GM23338 (cell line): ENCODE data around the gene NIPAL4. TPM values are rescaled to one million over a fixed set of nuclear protein-coding genes. Genes with fewer than 3 reads are reported as not detected.

Source experiments
- ATAC-seq: fragments of 200-7000 bp; cut with Tn5 transposase; 3 replicates; pipeline ENCODE4 v1.9.1; 2020
- DNase-seq: peaks from one replicate; pipeline ENCODE4 v3.0.0-alpha.2; 2015; ENCODE audit warnings: low spot score
- H2AFZ ChIP-seq: fragments of 200-600 bp; sonication (generic); 2 replicates; pipeline ENCODE4 v1.8.0; 2016; ENCODE audit warnings: antibody characterized with exemption, mild to moderate bottlenecking, moderate library complexity
- H3F3A ChIP-seq: fragments of 200-600 bp; sonication (generic); replicated peaks from 2 replicates; pipeline ENCODE4 v1.8.0; 2017; ENCODE audit warnings: antibody characterized with exemption, mixed run types, low read depth
- H3K27ac ChIP-seq: fragments of 200-600 bp; sonication (generic); 2 replicates; pipeline ENCODE4 v1.6.1; 2016; ENCODE audit warnings: low read depth
- H3K27me3 ChIP-seq: fragments of 200-600 bp; sonication (generic); 2 replicates; pipeline ENCODE4 v1.8.0; 2016; ENCODE audit warnings: mild to moderate bottlenecking, mixed run types, moderate library complexity; ENCODE audit not compliant: insufficient read depth
- H3K36me3 ChIP-seq: fragments of 200-600 bp; sonication (generic); 2 replicates; pipeline ENCODE4 v1.8.0; 2016; ENCODE audit warnings: mild to moderate bottlenecking; ENCODE audit not compliant: insufficient read depth
- H3K4me1 ChIP-seq: fragments of 200-600 bp; sonication (generic); 2 replicates; pipeline ENCODE4 v1.8.0; 2016; ENCODE audit warnings: mild to moderate bottlenecking, moderate library complexity; ENCODE audit not compliant: insufficient read depth
- H3K4me2 ChIP-seq: fragments of 200-600 bp; sonication (generic); 2 replicates; pipeline ENCODE4 v1.7.1; 2017; ENCODE audit warnings: mixed run types
- H3K4me3 ChIP-seq: fragments of 200-600 bp; sonication (generic); 2 replicates; pipeline ENCODE4 v1.6.1; 2016; ENCODE audit warnings: mixed run types
- H3K79me2 ChIP-seq: fragments of 200-600 bp; sonication (generic); replicated peaks from 2 replicates; pipeline ENCODE4 v1.8.0; 2017; ENCODE audit warnings: mild to moderate bottlenecking; ENCODE audit not compliant: insufficient read depth
- H3K9me2 ChIP-seq: fragments of 200-600 bp; sonication (generic); 2 replicates; pipeline ENCODE4 v1.8.0; 2017; ENCODE audit not compliant: insufficient read depth
- H4K20me1 ChIP-seq: fragments of 200-600 bp; sonication (generic); replicated peaks from 2 replicates; pipeline ENCODE4 v1.8.0; 2017; ENCODE audit warnings: mild to moderate bottlenecking; ENCODE audit not compliant: insufficient read depth
- H3K27ac Mint-ChIP-seq: 2 replicates; pipeline ENCODE4 v1.8.0; 2020; ENCODE audit warnings: inconsistent platforms, mild to moderate bottlenecking, moderate library complexity, mixed read lengths
- H3K27me3 Mint-ChIP-seq: 3 replicates; pipeline ENCODE4 v1.8.0; 2022; ENCODE audit warnings: low read depth, mild to moderate bottlenecking, moderate library complexity, mixed read lengths, inconsistent platforms; ENCODE audit not compliant: insufficient read depth, poor library complexity
- H3K36me3 Mint-ChIP-seq: 3 replicates; pipeline ENCODE4 v1.8.0; 2021; ENCODE audit warnings: low read depth, mild to moderate bottlenecking, inconsistent platforms, moderate library complexity, mixed read lengths
- H3K4me1 Mint-ChIP-seq: 3 replicates; pipeline ENCODE4 v1.8.0; 2020; ENCODE audit warnings: mild to moderate bottlenecking, inconsistent platforms, mixed read lengths
- H3K4me3 Mint-ChIP-seq: 3 replicates; pipeline ENCODE4 v1.8.0; 2021; ENCODE audit warnings: moderate library complexity, mild to moderate bottlenecking, inconsistent platforms, mixed read lengths
- H3K9me3 Mint-ChIP-seq: 3 replicates; pipeline ENCODE4 v1.8.0; 2020; ENCODE audit warnings: moderate library complexity, mild to moderate bottlenecking, inconsistent platforms, mixed read lengths
- CREB1 ChIP-seq: fragments of 250-450 bp; sonication (Bioruptor Pico); IDR thresholded peaks from 2 replicates; pipeline ENCODE4 v1.5.0; 2020; ENCODE audit warnings: low read depth, mild to moderate bottlenecking, moderate library complexity
- CTCF ChIP-seq, 2 experiments: fragments of 200-600 bp in 1 of 2; sonication (generic) in 1 of 2; conservative IDR thresholded peaks; 2 replicates each; pipeline versions ENCODE4 v1.5.1 to v1.6.1; 2016 to 2017; ENCODE audit warnings: antibody characterized with exemption in 2 of 2, low read depth in 2 of 2, mild to moderate bottlenecking in 2 of 2, moderate library complexity in 1 of 2
- ETS1 ChIP-seq: IDR thresholded peaks from 2 replicates; pipeline ENCODE4 v1.6.1; 2016; ENCODE audit warnings: antibody characterized with exemption
- EZH2 ChIP-seq: fragments of 200-600 bp; sonication (generic); IDR thresholded peaks from one replicate; pipeline ENCODE4 v1.8.0; 2017; ENCODE audit warnings: antibody characterized with exemption, mild to moderate bottlenecking, low read depth; ENCODE audit not compliant: unreplicated experiment
- EZH2phosphoT487 ChIP-seq: fragments of 200-600 bp; sonication (generic); IDR thresholded peaks from one replicate; pipeline ENCODE4 v1.8.1; 2018; ENCODE audit warnings: antibody characterized with exemption; ENCODE audit not compliant: unreplicated experiment
- JUNB ChIP-seq: IDR thresholded peaks from one replicate; pipeline ENCODE4 v1.6.1; 2016; ENCODE audit warnings: antibody characterized with exemption; ENCODE audit not compliant: unreplicated experiment
- NANOG ChIP-seq: IDR thresholded peaks from 2 replicates; pipeline ENCODE4 v1.6.1; 2016; ENCODE audit warnings: antibody characterized with exemption, borderline replicate concordance
- POLR2AphosphoS5 ChIP-seq: IDR thresholded peaks from 2 replicates; pipeline ENCODE4 v1.6.1; 2016; ENCODE audit warnings: antibody characterized with exemption, low read depth
- REST ChIP-seq: IDR thresholded peaks from one replicate; pipeline ENCODE4 v1.6.1; 2018; ENCODE audit warnings: antibody characterized with exemption; ENCODE audit not compliant: unreplicated experiment
- STAT1 ChIP-seq: IDR thresholded peaks from one replicate; pipeline ENCODE4 v1.6.1; 2016; ENCODE audit warnings: antibody characterized with exemption; ENCODE audit not compliant: unreplicated experiment
- ZNF114 ChIP-seq: fragments of 250-450 bp; sonication (Bioruptor Pico); IDR thresholded peaks from 2 replicates; pipeline ENCODE4 v1.5.0; 2020; ENCODE audit warnings: mild to moderate bottlenecking, moderate library complexity
- ZNF331 ChIP-seq: fragments of 250-450 bp; sonication (Bioruptor Pico); IDR thresholded peaks from 2 replicates; pipeline ENCODE4 v1.5.0; 2020; ENCODE audit warnings: low read depth, mild to moderate bottlenecking, moderate library complexity
- ZNF462 ChIP-seq: fragments of 250-450 bp; sonication (Bioruptor Pico); IDR thresholded peaks from 2 replicates; pipeline ENCODE4 v1.5.0; 2020; ENCODE audit warnings: mild to moderate bottlenecking, moderate library complexity
- polyA plus RNA-seq: library from polyadenylated mRNA; unstranded; fragments of >200 nt; fragmentation: Nextera tagmentation; extraction: Ambion mirVana; gene quantifications from 2 replicates; pipeline ENCODE4 v1.2.1, GENCODE V29; 2016
- total RNA-seq: library from RNA; depleted of rRNA; stranded (reverse); fragments of >200 nt; shearing (Covaris generic); gene quantifications from 2 replicates; pipeline ENCODE4 v1.2.3, GENCODE V29; 2014

The NIPAL4 gene
- total and polyA plus RNA-seq, 2 experiments from 2014 or later = 0.21 TPM; not detected in 1

- no peaks in the 10 kb centered on the region for H3K9me3 Mint-ChIP-seq
- Histone ChIP-seq H3K36me3 (no peaks in the 10 kb centered on the region; the same call in 1 of the 2 replicates), H3K27ac (no peak overlapping the region), H4K20me1 (no peaks in the 10 kb centered on the region), H3F3A (no peaks in the 10 kb centered on the region), H3K79me2 (no peaks in the 10 kb centered on the region), H3K4me1 (no peaks in the 10 kb centered on the region), H3K4me3 (no peak overlapping the region), H2AFZ (no peak overlapping the region), H3K4me2 (no peak overlapping the region), H3K27me3 (no peaks in the 10 kb centered on the region), H3K9me2 (no peaks in the 10 kb centered on the region)
- no peak overlapping the region for H3K4me3 Mint-ChIP-seq
- ATAC-seq = no peak
- H3K4me1 Mint-ChIP-seq = no peaks in the 10 kb centered on the region
- H3K27ac Mint-ChIP-seq = no peak overlapping the region
- peaks cover 2% of the 10 kb centered on the region for H3K27me3 Mint-ChIP-seq
- no peaks in the 10 kb centered on the region for H3K36me3 Mint-ChIP-seq
- TF ChIP-seq ZNF331 (CRISPR knock-in tag) = no peak
- no peak for TF ChIP-seq ZNF462
- TF ChIP-seq EZH2phosphoT487 = no peak
- TF ChIP-seq ZNF114 = no peak
- no peak for TF ChIP-seq REST
- no peak for TF ChIP-seq CREB1 (CRISPR knock-in tag)
- TF ChIP-seq CTCF (conservative IDR thresholded peaks at IDR 0.05; ENCODE audit: low read depth in 2 of 2) = no peak
- TF ChIP-seq NANOG = no peak
- TF ChIP-seq EZH2 = no peak
- no peak for TF ChIP-seq JUNB
- TF ChIP-seq ETS1 = no peak
- TF ChIP-seq STAT1 = no peak
- TF ChIP-seq POLR2AphosphoS5 = no peak
- no peak for DNase-seq
Measured at GRCh38 chr5:157504053-157504452, 44.0 kb downstream of the NIPAL4 start.
